ENCODE results near the gene DPP3. TPM values are rescaled to one million over a fixed set of nuclear protein-coding genes. Genes with fewer than 3 reads are reported as not detected.

DPP3 gene
- total RNA-seq, 6 experiments from 2014 or later = 18.0 to 25.6 (median 22.0) TPM

DNA sequence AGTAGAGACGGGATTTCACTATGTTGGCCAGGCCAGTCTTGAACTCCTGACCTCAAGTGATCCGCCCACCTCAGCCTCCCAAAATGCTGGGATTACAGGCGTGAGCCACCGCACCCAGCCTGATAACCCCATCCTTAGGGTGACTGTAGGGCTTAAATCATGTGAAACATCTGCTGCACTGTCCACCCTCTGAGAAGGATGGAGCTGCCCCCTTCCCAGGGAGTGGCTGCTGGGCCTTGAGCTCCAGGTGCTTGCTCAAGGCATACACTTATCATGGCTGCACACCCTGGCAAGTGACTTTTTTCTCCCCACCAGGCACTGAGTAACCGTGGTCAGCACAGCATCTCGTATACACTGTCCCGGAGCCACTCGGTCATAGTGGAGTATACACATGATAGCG is 8.2 kb upstream of the DPP3 start:
- no peaks in the 10 kb centered on the region for H3K9me3 ChIP-seq
- H3K27me3 ChIP-seq = no peaks in the 10 kb centered on the region
- DNase-seq (no peak), ATAC-seq (no peak)
- H3K36me3 ChIP-seq = no peaks in the 10 kb centered on the region
- WGBS (ENCODE audit: insufficient coverage, low coverage, low lambda C conversion rate, missing lambda C conversion rate) = 94% methylated on average over 4 of the region's 9 CpGs
- no peak overlapping the region for H3K27ac ChIP-seq
- H3K4me3 ChIP-seq = no peak overlapping the region
- TF ChIP-seq, protein P1, sequence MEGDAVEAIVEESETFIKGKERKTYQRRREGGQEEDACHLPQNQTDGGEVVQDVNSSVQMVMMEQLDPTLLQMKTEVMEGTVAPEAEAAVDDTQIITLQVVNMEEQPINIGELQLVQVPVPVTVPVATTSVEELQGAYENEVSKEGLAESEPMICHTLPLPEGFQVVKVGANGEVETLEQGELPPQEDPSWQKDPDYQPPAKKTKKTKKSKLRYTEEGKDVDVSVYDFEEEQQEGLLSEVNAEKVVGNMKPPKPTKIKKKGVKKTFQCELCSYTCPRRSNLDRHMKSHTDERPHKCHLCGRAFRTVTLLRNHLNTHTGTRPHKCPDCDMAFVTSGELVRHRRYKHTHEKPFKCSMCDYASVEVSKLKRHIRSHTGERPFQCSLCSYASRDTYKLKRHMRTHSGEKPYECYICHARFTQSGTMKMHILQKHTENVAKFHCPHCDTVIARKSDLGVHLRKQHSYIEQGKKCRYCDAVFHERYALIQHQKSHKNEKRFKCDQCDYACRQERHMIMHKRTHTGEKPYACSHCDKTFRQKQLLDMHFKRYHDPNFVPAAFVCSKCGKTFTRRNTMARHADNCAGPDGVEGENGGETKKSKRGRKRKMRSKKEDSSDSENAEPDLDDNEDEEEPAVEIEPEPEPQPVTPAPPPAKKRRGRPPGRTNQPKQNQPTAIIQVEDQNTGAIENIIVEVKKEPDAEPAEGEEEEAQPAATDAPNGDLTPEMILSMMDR (IDR thresholded peaks at IDR 0.05) = no peak
- no peak for TF ChIP-seq POLR2A (IDR thresholded peaks at IDR 0.05)
- intact Hi-C loops (cut with DNase I) = no loop called here
- H3K4me1 ChIP-seq = peaks cover 0 to 8% (median 0%) of the 10 kb centered on the region in 4 donors

DNA sequence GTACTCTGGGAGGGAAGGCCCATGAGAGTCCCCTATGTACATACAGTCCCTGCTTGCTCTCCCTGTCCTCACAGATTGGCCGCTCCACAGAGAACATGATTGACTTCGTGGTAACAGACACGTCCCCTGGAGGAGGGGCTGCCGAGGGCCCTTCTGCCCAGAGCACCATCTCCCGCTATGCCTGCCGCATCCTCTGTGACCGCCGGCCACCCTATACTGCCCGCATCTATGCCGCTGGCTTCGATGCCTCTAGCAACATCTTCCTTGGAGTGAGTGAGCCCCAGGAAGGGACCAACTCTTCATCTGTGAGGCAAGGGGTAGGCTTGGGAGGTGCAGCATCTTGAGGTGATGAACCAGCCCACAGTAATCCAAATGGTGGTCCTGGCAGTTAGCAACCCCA is 7.1 kb upstream of the DPP3 start:
- H3K27me3 ChIP-seq = no peaks in the 10 kb centered on the region
- DNase-seq (no peak), ATAC-seq (no peak)
- H3K4me1 ChIP-seq = no peaks in the 10 kb centered on the region
- no peaks in the 10 kb centered on the region for H3K36me3 ChIP-seq
- intact Hi-C loops (cut with DNase I) = no loop called here
- H3K9me3 ChIP-seq = no peaks in the 10 kb centered on the region
- H3K27ac ChIP-seq = no peak overlapping the region
- 100% methylated on average over 3 of the region's 11 CpGs for WGBS (ENCODE audit: insufficient coverage, low coverage, low lambda C conversion rate, missing lambda C conversion rate)
- H3K4me3 ChIP-seq = no peak overlapping the region
- no peak for TF ChIP-seq POLR2A (IDR thresholded peaks at IDR 0.05)
- TF ChIP-seq, protein P1 (IDR thresholded peaks at IDR 0.05) = no peak

DNA sequence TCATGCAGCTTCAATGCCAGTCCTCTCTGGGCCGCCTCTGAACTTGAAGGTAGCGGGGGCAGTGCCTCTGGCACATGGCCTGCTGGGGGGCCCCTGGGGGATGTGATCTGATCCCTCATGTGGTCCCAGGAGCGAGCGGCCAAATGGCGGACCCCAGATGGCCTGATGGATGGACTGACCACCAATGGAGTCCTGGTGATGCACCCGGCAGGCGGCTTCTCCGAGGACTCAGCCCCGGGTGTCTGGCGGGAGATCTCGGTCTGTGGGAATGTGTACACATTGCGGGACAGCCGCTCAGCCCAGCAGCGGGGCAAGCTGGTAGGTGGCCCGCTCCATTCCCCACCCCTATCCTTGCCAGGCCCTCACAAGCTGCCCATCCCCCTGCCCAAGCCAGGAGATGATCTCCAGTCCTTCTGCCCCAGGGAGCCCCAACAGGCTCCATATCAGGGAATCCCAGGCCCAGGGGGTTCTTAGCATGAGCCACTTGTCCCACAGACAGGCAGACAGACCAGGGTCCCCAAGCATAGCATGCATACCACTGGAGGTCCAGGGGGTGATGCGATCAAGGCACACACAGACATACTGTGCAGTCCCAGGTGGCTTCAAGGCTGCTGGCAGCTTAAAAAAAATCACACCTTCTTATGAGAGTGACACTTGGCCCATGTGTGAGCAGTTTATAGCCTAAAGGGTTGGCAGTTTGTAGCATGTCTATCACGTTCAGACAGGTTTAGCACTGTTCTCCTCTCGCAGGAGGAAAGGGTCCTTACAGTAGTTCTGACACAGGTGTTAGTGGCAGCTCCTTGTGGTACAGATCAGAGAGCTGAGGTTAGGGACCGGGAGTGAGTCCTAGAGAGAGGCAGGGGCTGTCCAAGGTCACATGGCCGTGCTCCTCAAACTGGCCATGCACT is 6.4 kb upstream of the DPP3 start:
- H3K4me3 ChIP-seq = no peak overlapping the region
- H3K36me3 ChIP-seq = no peaks in the 10 kb centered on the region
- no peak overlapping the region for H3K27ac ChIP-seq
- intact Hi-C loops (cut with DNase I) = no loop called here
- ATAC-seq (no peak), DNase-seq (peak in 1 of 3 donors; percentile 42)
- no peaks in the 10 kb centered on the region for H3K9me3 ChIP-seq
- H3K27me3 ChIP-seq = no peaks in the 10 kb centered on the region
- WGBS (ENCODE audit: insufficient coverage, low coverage, low lambda C conversion rate, missing lambda C conversion rate) = no CpG with 5 or more reads among the region's 20 CpGs
- H3K4me1 ChIP-seq = no peaks in the 10 kb centered on the region
- TF ChIP-seq POLR2A (IDR thresholded peaks at IDR 0.05) = no peak
- TF ChIP-seq, protein P1 (IDR thresholded peaks at IDR 0.05) = no peak

DNA sequence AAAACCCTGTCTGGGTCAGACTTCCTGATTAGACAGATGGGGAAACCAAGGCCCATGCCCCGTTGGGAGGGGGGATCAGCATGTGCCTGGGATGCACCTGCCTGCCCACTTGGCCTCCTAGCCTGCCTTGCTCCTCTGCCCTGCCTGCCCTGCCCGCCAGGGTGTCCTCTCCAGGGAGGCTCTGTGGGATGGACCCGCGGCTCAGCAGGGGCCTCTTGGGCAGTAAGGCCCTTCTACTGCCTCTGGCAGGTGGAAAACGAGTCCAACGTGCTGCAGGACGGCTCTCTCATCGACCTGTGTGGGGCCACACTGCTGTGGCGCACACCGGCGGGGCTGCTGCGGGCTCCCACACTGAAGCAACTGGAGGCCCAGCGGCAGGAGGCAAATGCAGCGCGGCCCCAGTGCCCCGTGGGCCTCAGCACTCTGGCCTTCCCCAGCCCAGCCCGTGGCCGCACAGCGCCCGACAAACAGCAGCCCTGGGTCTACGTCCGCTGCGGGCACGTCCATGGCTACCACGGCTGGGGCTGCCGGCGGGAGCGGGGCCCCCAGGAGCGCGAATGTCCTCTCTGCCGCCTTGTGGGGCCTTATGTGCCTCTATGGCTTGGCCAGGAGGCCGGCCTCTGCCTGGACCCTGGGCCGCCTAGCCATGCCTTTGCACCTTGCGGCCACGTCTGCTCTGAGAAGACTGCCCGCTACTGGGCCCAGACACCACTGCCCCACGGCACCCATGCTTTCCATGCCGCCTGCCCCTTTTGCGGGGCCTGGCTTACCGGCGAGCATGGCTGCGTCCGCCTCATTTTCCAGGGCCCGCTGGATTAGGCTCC is 4.7 kb upstream of the DPP3 start:
- DNase-seq = peak in 1 of 3 donors; percentile 41
- no peak for TF ChIP-seq POLR2A (IDR thresholded peaks at IDR 0.05)
- TF ChIP-seq, protein P1 (IDR thresholded peaks at IDR 0.05) = no peak
- no peaks in the 10 kb centered on the region for H3K36me3 ChIP-seq
- intact Hi-C loops (cut with DNase I) = no loop called here
- no peaks in the 10 kb centered on the region for H3K27me3 ChIP-seq
- no peak overlapping the region for H3K27ac ChIP-seq
- no peaks in the 10 kb centered on the region for H3K9me3 ChIP-seq
- whole genome bisulfite sequencing (ENCODE audit: insufficient coverage, low coverage, low lambda C conversion rate, missing lambda C conversion rate) = no CpG with 5 or more reads among the region's 44 CpGs
- H3K4me3 ChIP-seq = no peak overlapping the region
- H3K4me1 ChIP-seq = peaks cover 0 to 5% (median 0%) of the 10 kb centered on the region in 4 donors
- no peak for ATAC-seq

Measured in right lobe of liver (tissue), 6 donors.